Activated CD4-positive, CD25-positive, alpha-beta regulatory T cell treated with anti-CD3 and anti-CD28 coated beads, Interleukin-2, amount 50 U/mL, for 72 hours (primary cell): ENCODE results near the gene CPM.

Experiments used
- DNase-seq: peaks from one replicate; pipeline ENCODE4 v3.0.0; 2021

CPM gene

GRCh38 chr12:68932961-68933893 is at the start of gene CPM:
CPM (minus strand) TSS chr12:68933171; CDS start chr12:68932837, 334 bp downstream.
- DNase-seq, result peak; percentile 79

- DNase-seq, result no peak
Measured at GRCh38 chr12:68981516-68981915, 48.5 kb upstream of the CPM start.

GRCh38 chr12:68980476-68981212 is 47.7 kb upstream of the CPM start:
- DNase-seq, result no peak

DNA sequence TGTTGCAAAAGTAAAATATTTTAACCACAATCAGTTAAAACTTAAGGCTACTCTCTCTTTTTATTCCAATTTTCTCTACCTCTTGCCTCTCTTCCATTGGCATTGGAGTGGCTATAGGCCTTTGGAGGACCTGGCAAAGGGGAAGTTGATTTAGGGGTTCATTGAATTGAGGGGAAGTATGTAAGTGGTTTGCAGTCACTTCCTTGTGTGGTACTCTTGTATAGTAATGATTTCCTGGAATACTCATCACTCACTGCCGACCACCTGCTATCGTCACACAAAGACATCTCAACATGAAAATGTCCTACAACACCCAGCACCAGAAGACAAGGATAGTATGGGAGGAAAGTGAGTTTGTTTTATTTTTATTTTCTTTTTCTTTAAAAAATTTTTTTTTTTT is 45.7 kb upstream of the CPM start:
- DNase-seq, result no peak

- no peak for DNase-seq
Measured at GRCh38 chr12:68977909-68978610, 45.1 kb upstream of the CPM start.

GRCh38 chr12:68977335-68977734 is 44.4 kb upstream of the CPM start:
- DNase-seq, result no peak

- DNase-seq, result no peak
Measured at GRCh38 chr12:68976395-68976841, 43.4 kb upstream of the CPM start.

DNA sequence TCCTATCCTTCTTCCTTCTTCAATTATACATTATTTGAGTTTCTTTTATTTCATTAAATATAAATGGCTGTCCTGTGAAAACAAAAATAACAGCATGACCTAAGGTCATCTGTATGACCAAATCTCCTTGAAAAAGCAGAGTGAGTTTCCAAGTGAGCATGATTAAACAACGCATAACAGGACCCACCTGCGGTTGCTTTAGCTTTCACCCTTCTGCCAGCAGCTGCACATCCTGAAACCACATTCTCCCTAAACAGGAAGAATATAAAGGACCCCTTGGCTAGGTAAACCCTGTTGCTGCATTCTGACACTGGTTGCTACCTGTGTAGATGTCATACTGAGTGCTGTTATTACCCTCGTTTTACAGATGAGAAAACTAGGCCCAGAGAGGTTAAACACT is 42.8 kb upstream of the CPM start:
- no peak for DNase-seq

DNA sequence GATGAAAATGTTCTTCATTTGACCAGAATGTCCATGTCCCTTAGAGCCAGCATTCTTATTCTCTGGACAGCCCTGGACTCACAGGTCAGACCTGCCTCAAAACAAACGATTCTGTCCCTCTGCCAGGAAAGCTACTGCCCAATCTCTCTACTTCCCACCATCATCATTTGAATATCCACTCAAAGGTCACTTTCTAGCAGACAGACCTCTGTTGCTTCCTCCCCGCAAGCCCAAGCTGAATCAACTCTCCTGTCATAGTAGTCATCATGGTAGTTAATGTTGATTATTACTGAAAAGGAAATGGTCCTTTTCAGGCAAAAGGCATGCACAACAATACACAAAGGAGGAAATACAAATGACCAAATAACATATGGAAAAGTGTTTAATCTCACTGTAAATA is 39.6 kb upstream of the CPM start:
- DNase-seq, result no peak

GRCh38 chr12:68971404-68971803 is 38.4 kb upstream of the CPM start:
- no peak for DNase-seq

DNA sequence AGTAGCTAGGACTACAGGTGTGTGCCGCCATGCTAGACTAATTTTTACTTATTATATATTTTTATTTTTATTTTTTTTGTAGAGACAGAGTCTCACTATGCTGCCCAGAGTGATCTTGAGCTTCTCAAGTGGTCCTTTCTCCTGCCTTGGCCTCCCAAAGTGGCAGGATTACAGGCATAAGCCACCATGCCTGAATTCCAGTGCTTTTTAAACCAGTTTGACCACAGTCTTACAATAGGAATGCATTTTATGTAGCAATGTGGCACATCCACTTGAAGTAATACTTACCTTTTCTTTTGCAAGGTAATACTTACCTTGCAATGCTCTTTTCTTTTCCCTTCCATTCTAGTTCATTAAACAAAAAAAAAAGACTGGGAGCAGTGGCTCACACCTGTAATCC is 38.0 kb upstream of the CPM start:
- no peak for DNase-seq

DNA sequence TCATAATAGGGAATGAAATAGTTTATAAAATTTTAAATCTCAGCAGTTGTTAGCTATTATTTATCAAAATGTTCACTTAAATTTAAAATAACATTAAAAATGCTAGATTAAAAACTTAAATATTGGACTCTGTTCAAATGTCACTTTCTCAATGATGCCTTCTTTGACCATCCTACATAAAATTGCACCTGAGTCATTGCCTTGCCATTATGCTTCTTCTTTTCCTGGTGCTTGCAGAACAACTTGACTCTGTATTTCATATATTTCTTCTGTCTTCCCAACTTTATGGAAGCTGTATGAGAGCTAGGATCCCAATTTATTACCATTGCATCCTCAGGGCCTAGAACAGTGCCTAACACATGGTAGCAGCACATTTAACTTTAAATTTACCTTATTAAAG is 37.3 kb upstream of the CPM start:
- no peak for DNase-seq

GRCh38 chr12:68967046-68967445 is 34.1 kb upstream of the CPM start:
- no peak for DNase-seq

GRCh38 chr12:68963856-68964745 is 31.1 kb upstream of the CPM start:
- DNase-seq, result no peak

- DNase-seq, result no peak
Measured at GRCh38 chr12:68962877-68963855, 30.2 kb upstream of the CPM start.

- no peak for DNase-seq
Measured at GRCh38 chr12:68959891-68960464, 27.0 kb upstream of the CPM start.

DNA sequence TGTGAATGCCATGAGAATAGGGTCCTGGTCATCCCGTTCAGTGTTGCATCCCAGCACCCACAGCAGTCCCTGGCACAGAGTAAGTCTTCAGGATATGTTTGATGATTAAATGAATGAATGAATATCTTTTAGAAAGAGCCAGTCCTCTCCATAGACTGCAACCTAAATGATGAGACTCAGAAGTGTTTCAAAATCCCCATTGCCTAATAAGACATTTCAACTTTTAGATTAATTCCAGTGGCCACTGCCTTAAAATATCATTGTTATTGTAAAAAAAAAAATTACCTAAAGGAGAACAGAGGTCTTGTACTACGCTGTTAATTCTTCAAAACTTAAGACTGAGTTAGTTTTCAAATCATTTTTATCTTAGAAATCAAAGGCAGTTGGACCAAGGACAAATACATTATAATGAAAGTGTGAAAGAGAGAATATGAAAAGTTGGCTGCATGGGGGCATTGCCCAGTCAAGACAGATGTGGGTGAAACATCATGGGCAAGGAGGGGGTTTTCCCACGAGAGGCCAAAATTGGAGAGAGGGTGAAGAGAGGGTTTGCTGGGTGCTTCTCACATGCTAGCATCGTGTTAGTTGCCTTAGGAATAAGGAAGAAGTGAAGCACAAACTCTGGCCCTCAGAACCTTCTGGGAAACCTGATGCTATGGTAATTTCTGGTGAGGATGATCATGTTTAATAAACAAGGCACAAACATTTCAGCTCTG is 26.3 kb upstream of the CPM start:
- no peak for DNase-seq

DNA sequence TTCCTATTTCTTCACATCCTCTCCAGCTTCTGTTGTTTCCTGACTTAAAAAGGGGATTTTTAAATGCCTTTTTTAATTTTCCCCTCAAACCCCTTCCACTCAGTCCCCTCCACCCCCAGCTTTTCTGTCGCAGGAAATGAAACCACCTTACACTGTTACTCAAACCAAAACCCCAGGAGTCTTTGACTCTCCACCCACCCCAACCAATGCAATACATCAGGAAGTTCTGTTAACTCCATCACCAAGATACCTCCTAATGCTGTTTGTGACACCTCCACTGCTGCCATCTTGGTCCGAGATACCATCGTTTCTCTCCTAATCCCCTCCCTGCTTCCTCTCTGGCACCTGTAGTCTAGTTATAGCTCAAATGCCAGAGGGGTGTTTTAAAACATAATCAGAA is 25.4 kb upstream of the CPM start:
- DNase-seq, result no peak

DNA sequence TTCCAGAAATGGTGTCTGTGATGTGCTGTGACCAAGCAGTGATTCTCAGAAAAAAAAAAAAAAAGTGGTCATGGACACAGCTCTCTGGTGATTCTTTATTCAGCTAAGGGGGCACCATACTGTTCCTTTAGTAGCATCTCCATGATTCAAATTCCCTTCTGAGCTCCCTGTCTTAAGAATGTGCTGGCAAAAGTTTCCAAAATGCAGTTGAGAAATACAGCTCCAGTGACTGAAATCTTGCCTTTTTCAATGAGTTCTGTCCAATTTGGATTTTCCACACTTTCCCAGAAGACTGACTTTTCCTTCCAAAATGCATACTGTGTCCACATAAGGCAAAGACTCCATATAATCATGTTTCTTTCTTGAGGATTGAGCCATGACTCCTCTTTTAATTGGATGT is 24.3 kb upstream of the CPM start:
- DNase-seq, result no peak

DNA sequence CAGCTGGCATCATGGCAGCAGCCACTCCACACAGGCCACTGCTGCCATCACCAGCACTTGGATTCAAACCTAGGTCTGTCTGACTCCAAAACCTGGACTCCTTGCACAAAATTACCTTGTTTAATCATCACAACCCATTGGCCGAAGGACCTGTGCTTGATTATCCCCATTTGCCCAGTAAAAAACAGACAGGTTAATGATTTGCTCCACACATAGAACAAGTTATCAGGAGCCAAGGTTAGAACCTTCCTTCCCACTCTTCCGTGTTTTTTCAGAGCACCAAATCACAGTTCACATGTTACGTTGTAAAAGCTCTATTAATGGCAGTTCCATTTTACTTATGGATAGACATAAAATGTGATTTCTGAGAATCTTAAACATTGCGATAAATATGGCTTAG is 23.5 kb upstream of the CPM start:
- DNase-seq, result no peak
